ENCODE data around the gene FHIT.

FHIT gene

DNA sequence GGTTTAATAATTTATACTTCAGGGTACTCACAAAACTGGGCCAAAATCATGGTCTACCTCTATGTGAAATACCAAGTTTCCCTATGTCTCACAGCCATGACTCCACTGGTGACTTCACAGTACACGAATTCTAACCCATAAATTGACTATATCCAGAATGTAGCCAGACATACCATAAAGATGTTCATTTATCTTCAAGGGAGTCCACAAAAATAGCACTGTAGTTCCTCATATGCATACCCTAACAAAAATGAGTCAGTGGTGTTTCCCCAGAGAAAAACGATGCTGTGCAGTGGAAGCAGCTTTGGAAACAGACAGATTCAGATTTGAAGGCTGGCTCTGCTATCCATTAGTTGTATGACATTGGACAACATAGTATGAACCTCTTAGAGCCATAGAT lies 438.8 kb downstream of the FHIT start:
- Histone ChIP-seq H3K4me3 (ENCODE audit: low read depth, low read length) (no peak overlapping the region), H3K9me3 (ENCODE audit: control insufficient read depth, insufficient read depth, low read depth, low read length) (0 out of 2 replicates have a peak, but pooled peaks cover 2% of the 10 kb centered on the region), H3K27me3 (ENCODE audit: control insufficient read depth, insufficient read depth, low read length) (no peaks in the 10 kb centered on the region), H3K36me3 (ENCODE audit: control insufficient read depth, insufficient read depth, low read length) (no peaks in the 10 kb centered on the region), H3K9ac (ENCODE audit: low read length) (no peak overlapping the region), H3K27ac (ENCODE audit: low read depth, low read length) (no peak overlapping the region), H3K4me1 (ENCODE audit: control insufficient read depth, insufficient read depth, low read length) (peaks cover 3% of the 10 kb centered on the region; the same call in 1 of the 2 replicates)

- H3K27me3 ChIP-seq (ENCODE audit: control insufficient read depth, insufficient read depth, low read length): no peaks in the 10 kb centered on the region
- peaks cover 3% of the 10 kb centered on the region; the same call in 1 of the 2 replicates for H3K4me1 ChIP-seq (ENCODE audit: control insufficient read depth, insufficient read depth, low read length)
- H3K9ac ChIP-seq (ENCODE audit: low read length): no peak overlapping the region
- H3K4me3 ChIP-seq (ENCODE audit: low read depth, low read length): no peak overlapping the region
- no peaks in the 10 kb centered on the region for H3K36me3 ChIP-seq (ENCODE audit: control insufficient read depth, insufficient read depth, low read length)
- 0 out of 2 replicates have a peak, but pooled peaks cover 2% of the 10 kb centered on the region for H3K9me3 ChIP-seq (ENCODE audit: control insufficient read depth, insufficient read depth, low read depth, low read length)
- no peak overlapping the region for H3K27ac ChIP-seq (ENCODE audit: low read depth, low read length)
Observed at GRCh38 chr3:60810881-60811280, 440.4 kb downstream of the FHIT start.

- H3K9me3 ChIP-seq (ENCODE audit: control insufficient read depth, insufficient read depth, low read depth, low read length): 0 out of 2 replicates have a peak, but pooled peaks cover 2% of the 10 kb centered on the region
- no peaks in the 10 kb centered on the region for H3K36me3 ChIP-seq (ENCODE audit: control insufficient read depth, insufficient read depth, low read length)
- no peak overlapping the region for H3K4me3 ChIP-seq (ENCODE audit: low read depth, low read length)
- no peak overlapping the region for H3K27ac ChIP-seq (ENCODE audit: low read depth, low read length)
- no peaks in the 10 kb centered on the region for H3K27me3 ChIP-seq (ENCODE audit: control insufficient read depth, insufficient read depth, low read length)
- peaks cover 3% of the 10 kb centered on the region; the same call in 1 of the 2 replicates for H3K4me1 ChIP-seq (ENCODE audit: control insufficient read depth, insufficient read depth, low read length)
- H3K9ac ChIP-seq (ENCODE audit: low read length): no peak overlapping the region
Observed at GRCh38 chr3:60809857-60810610, 441.2 kb downstream of the FHIT start.

- Histone ChIP-seq H3K36me3 (ENCODE audit: control insufficient read depth, insufficient read depth, low read length) (no peaks in the 10 kb centered on the region), H3K9me3 (ENCODE audit: control insufficient read depth, insufficient read depth, low read depth, low read length) (no peaks in the 10 kb centered on the region), H3K4me3 (ENCODE audit: low read depth, low read length) (no peak overlapping the region), H3K4me1 (ENCODE audit: control insufficient read depth, insufficient read depth, low read length) (no peaks in the 10 kb centered on the region), H3K27ac (ENCODE audit: low read depth, low read length) (no peak overlapping the region), H3K27me3 (ENCODE audit: control insufficient read depth, insufficient read depth, low read length) (no peaks in the 10 kb centered on the region), H3K9ac (ENCODE audit: low read length) (no peak overlapping the region)
Observed at GRCh38 chr3:60803216-60804173, 447.8 kb downstream of the FHIT start.

DNA sequence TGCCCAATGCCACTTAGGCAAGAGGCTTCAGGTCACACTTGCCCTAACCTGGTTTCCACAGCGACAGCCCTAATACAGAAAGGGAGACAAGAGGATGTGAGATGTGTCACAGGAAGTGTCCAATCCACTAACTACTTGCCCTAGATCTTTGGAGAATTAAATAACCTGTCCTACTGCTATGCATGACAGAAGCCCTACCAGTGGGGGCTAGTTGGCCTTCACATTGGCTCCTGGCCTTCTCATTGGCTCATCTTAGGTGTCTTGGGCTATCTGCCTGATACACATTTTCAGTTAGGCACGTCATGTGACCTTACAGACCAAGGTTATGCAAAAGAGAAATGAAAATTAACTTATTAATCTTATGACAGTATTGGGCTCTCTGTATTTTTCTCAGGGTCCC lies 449.9 kb downstream of the FHIT start:
- no peak overlapping the region for H3K9ac ChIP-seq (ENCODE audit: low read length)
- H3K36me3 ChIP-seq (ENCODE audit: control insufficient read depth, insufficient read depth, low read length): no peaks in the 10 kb centered on the region
- H3K4me1 ChIP-seq (ENCODE audit: control insufficient read depth, insufficient read depth, low read length): no peaks in the 10 kb centered on the region
- H3K27me3 ChIP-seq (ENCODE audit: control insufficient read depth, insufficient read depth, low read length): no peaks in the 10 kb centered on the region
- H3K4me3 ChIP-seq (ENCODE audit: low read depth, low read length): no peak overlapping the region
- H3K27ac ChIP-seq (ENCODE audit: low read depth, low read length): no peak overlapping the region
- no peaks in the 10 kb centered on the region for H3K9me3 ChIP-seq (ENCODE audit: control insufficient read depth, insufficient read depth, low read depth, low read length)

DNA sequence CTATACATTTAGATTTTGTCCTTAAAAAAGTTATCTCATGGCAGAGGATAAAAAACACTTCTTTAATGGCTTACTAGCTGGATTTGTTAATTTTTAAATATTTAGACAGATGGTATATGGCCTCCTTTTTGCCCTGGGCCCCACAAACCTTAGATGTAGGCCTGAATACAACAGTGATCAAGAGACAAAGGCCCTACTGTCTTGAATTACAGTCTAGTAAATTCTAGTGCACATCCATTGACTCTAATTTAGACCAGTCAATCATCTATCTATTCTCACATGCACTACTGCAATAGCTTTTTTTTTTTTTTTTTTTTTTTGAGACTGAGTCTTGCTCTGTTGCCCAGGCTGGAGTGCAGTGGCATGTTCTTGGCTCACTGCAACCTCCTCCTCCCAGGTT lies 452.8 kb downstream of the FHIT start:
- Histone ChIP-seq H3K4me3 (ENCODE audit: low read depth, low read length) (no peak overlapping the region), H3K4me1 (ENCODE audit: control insufficient read depth, insufficient read depth, low read length) (no peaks in the 10 kb centered on the region), H3K36me3 (ENCODE audit: control insufficient read depth, insufficient read depth, low read length) (no peaks in the 10 kb centered on the region), H3K9ac (ENCODE audit: low read length) (no peak overlapping the region), H3K27me3 (ENCODE audit: control insufficient read depth, insufficient read depth, low read length) (no peaks in the 10 kb centered on the region), H3K9me3 (ENCODE audit: control insufficient read depth, insufficient read depth, low read depth, low read length) (no peaks in the 10 kb centered on the region), H3K27ac (ENCODE audit: low read depth, low read length) (no peak overlapping the region)

GRCh38 chr3:60792249-60792852 lies 458.9 kb downstream of the FHIT start:
- no peaks in the 10 kb centered on the region; the same call in 1 of the 2 replicates for H3K4me1 ChIP-seq (ENCODE audit: control insufficient read depth, insufficient read depth, low read length)
- H3K9me3 ChIP-seq (ENCODE audit: control insufficient read depth, insufficient read depth, low read depth, low read length): no peaks in the 10 kb centered on the region
- no peaks in the 10 kb centered on the region for H3K27me3 ChIP-seq (ENCODE audit: control insufficient read depth, insufficient read depth, low read length)
- no peak overlapping the region for H3K9ac ChIP-seq (ENCODE audit: low read length)
- H3K27ac ChIP-seq (ENCODE audit: low read depth, low read length): no peak overlapping the region
- H3K36me3 ChIP-seq (ENCODE audit: control insufficient read depth, insufficient read depth, low read length): no peaks in the 10 kb centered on the region
- no peak overlapping the region for H3K4me3 ChIP-seq (ENCODE audit: low read depth, low read length)

- H3K9ac ChIP-seq (ENCODE audit: low read length): no peak overlapping the region
- no peaks in the 10 kb centered on the region for H3K27me3 ChIP-seq (ENCODE audit: control insufficient read depth, insufficient read depth, low read length)
Observed at GRCh38 chr3:60788185-60788584, 463.1 kb downstream of the FHIT start.

DNA sequence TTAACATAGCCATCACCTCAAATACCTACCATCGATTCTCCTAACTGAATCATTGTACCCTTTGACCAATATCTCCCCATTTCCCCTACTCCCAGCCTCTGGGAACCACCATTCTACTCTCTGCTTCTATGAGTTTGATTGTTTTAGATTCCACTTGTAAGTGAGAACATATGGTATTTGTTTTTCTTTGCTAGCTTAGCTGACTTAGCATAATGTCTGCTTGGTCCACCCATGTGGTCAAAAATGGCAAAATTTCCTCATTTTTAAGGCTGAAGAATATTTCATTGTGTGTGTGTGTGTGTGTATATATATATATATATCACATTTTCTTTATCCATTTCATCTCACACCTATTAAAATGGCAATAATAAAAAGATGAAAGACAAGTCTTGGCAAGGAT lies 469.3 kb downstream of the FHIT start:
- no peaks in the 10 kb centered on the region for H3K4me1 ChIP-seq (ENCODE audit: control insufficient read depth, insufficient read depth, low read length)
- H3K36me3 ChIP-seq (ENCODE audit: control insufficient read depth, insufficient read depth, low read length): no peaks in the 10 kb centered on the region
- H3K4me3 ChIP-seq (ENCODE audit: low read depth, low read length): no peak overlapping the region
- H3K9me3 ChIP-seq (ENCODE audit: control insufficient read depth, insufficient read depth, low read depth, low read length): peaks cover 33% of the 10 kb centered on the region
- no peaks in the 10 kb centered on the region for H3K27me3 ChIP-seq (ENCODE audit: control insufficient read depth, insufficient read depth, low read length)
- H3K27ac ChIP-seq (ENCODE audit: low read depth, low read length): no peak overlapping the region
- no peak overlapping the region for H3K9ac ChIP-seq (ENCODE audit: low read length)

More at GRCh38 chr3:60788185-60788584, 463.1 kb downstream of the FHIT start:
- no peak overlapping the region for H3K4me3 ChIP-seq (ENCODE audit: low read depth, low read length)
- no peaks in the 10 kb centered on the region for H3K36me3 ChIP-seq (ENCODE audit: control insufficient read depth, insufficient read depth, low read length)
- 0 out of 2 replicates have a peak, but pooled peaks cover under 1% of the 10 kb centered on the region for H3K9me3 ChIP-seq (ENCODE audit: control insufficient read depth, insufficient read depth, low read depth, low read length)
- H3K4me1 ChIP-seq (ENCODE audit: control insufficient read depth, insufficient read depth, low read length): no peaks in the 10 kb centered on the region; the same call in 1 of the 2 replicates
- no peak overlapping the region for H3K27ac ChIP-seq (ENCODE audit: low read depth, low read length)

- Histone ChIP-seq H3K36me3 (ENCODE audit: control insufficient read depth, insufficient read depth, low read length) (peaks cover 2% of the 10 kb centered on the region; the same call in 1 of the 2 replicates), H3K27ac (ENCODE audit: low read depth, low read length) (no peak overlapping the region), H3K27me3 (ENCODE audit: control insufficient read depth, insufficient read depth, low read length) (no peaks in the 10 kb centered on the region), H3K9ac (ENCODE audit: low read length) (no peak overlapping the region), H3K9me3 (ENCODE audit: control insufficient read depth, insufficient read depth, low read depth, low read length) (peaks cover 56% of the 10 kb centered on the region), H3K4me3 (ENCODE audit: low read depth, low read length) (no peak overlapping the region), H3K4me1 (ENCODE audit: control insufficient read depth, insufficient read depth, low read length) (no peaks in the 10 kb centered on the region)
Observed at GRCh38 chr3:60779637-60780036, 471.6 kb downstream of the FHIT start.
